ENCODE measurements around the gene C5. TPM values are rescaled to one million over a fixed set of nuclear protein-coding genes. Genes with fewer than 3 reads are reported as not detected.
"Not testable (repeated sequence)": the region's sequence is repeated elsewhere in the genome, so short reads cannot be mapped to it uniquely, and the experiment has no call there.

The C5 gene
- 1 to 10 TPM; 1.5 to 2.0 (median 1.5) TPM for total RNA-seq
- total RNA-seq (2013) = 6.0 TPM

GRCh38 chr9:121050128-121050988 lies at the start of gene C5:
C5 (minus strand) TSS chr9:121050275; CDS start chr9:121050246, 29 bp downstream.
- Mint-ChIP-seq H3K27me3 (ENCODE audit: low read depth in 2 of 2) (no peaks in the 10 kb centered on the region), H3K4me1 (no peaks in the 10 kb centered on the region), H3K27ac (no peak within 1 kb of the TSS), H3K9me3 (no peaks in the 10 kb centered on the region), H3K4me3 (no peak within 1 kb of the TSS), H3K36me3 (no peaks in the 10 kb centered on the region)
- no peak for TF ChIP-seq CTCF (IDR thresholded peaks at IDR 0.05)
- Histone ChIP-seq H3K27ac (ENCODE audit: low read length) (no peak within 1 kb of the TSS), H3K4me1 (ENCODE audit: control insufficient read depth, insufficient read depth, low read length) (no peaks in the 10 kb centered on the region), H3K27me3 (ENCODE audit: control insufficient read depth, insufficient read depth, low read length) (no peaks in the 10 kb centered on the region), H3K9me3 (ENCODE audit: control insufficient read depth, insufficient read depth, low read length) (no peaks in the 10 kb centered on the region), H3K36me3 (ENCODE audit: control insufficient read depth, insufficient read depth, low read length) (no peaks in the 10 kb centered on the region), H3K4me3 (ENCODE audit: low read length) (no peak within 1 kb of the TSS)
- WGBS (ENCODE audit: insufficient coverage) = 94% methylated on average over 3 of the region's 6 CpGs
- intact Hi-C loops (cut with micrococcal nuclease) = no loop called here
- DNase-seq (no peak), ATAC-seq (no peak)

- peaks cover 4 to 6% of the 10 kb centered on the region in 2 donors for H3K9me3 Mint-ChIP-seq
- no peak overlapping the region for H3K4me3 ChIP-seq (ENCODE audit: low read length)
- H3K27me3 Mint-ChIP-seq (ENCODE audit: low read depth in 2 of 2) = no peaks in the 10 kb centered on the region
- no peaks in the 10 kb centered on the region for H3K4me1 ChIP-seq (ENCODE audit: control insufficient read depth, insufficient read depth, low read length)
- TF ChIP-seq CTCF (IDR thresholded peaks at IDR 0.05) = no peak
- DNase-seq (no peak), ATAC-seq (no peak)
- no peak overlapping the region for H3K27ac Mint-ChIP-seq
- H3K4me3 Mint-ChIP-seq = no peak overlapping the region
- peaks cover 35% of the 10 kb centered on the region for H3K36me3 Mint-ChIP-seq
- WGBS (ENCODE audit: insufficient coverage) = 52% methylated on average over 5 of the region's 5 CpGs
- H3K27ac ChIP-seq (ENCODE audit: low read length) = no peak overlapping the region
- no peaks in the 10 kb centered on the region for H3K27me3 ChIP-seq (ENCODE audit: control insufficient read depth, insufficient read depth, low read length)
- no peaks in the 10 kb centered on the region for H3K9me3 ChIP-seq (ENCODE audit: control insufficient read depth, insufficient read depth, low read length)
- H3K4me1 Mint-ChIP-seq = peaks cover 0 to 5% of the 10 kb centered on the region in 2 donors
- intact Hi-C loops (cut with micrococcal nuclease) = no loop called here
- H3K36me3 ChIP-seq (ENCODE audit: control insufficient read depth, insufficient read depth, low read length) = peaks cover 43% of the 10 kb centered on the region
Observed at GRCh38 chr9:121098567-121099198, 48.6 kb upstream of the C5 start.

GRCh38 chr9:121095057-121095456 lies 45.0 kb upstream of the C5 start:
- DNase-seq = no peak
- Mint-ChIP-seq H3K4me1 (peaks cover 0 to 5% of the 10 kb centered on the region in 2 donors), H3K4me3 (no peak overlapping the region), H3K36me3 (peaks cover 25% of the 10 kb centered on the region), H3K27ac (no peak overlapping the region), H3K27me3 (ENCODE audit: low read depth in 2 of 2) (no peaks in the 10 kb centered on the region), H3K9me3 (no peaks in the 10 kb centered on the region)
- Histone ChIP-seq H3K27ac (ENCODE audit: low read length) (no peak overlapping the region), H3K36me3 (ENCODE audit: control insufficient read depth, insufficient read depth, low read length) (peaks cover 62% of the 10 kb centered on the region), H3K4me1 (ENCODE audit: control insufficient read depth, insufficient read depth, low read length) (no peaks in the 10 kb centered on the region), H3K27me3 (ENCODE audit: control insufficient read depth, insufficient read depth, low read length) (no peaks in the 10 kb centered on the region), H3K4me3 (ENCODE audit: low read length) (no peak overlapping the region), H3K9me3 (ENCODE audit: control insufficient read depth, insufficient read depth, low read length) (no peaks in the 10 kb centered on the region)
- no peak for ATAC-seq
- intact Hi-C loops (cut with micrococcal nuclease) = no loop called here
- no peak for TF ChIP-seq CTCF (IDR thresholded peaks at IDR 0.05)

- H3K27ac Mint-ChIP-seq; H3K27ac ChIP-seq (ENCODE audit: low read length); ATAC-seq; intact Hi-C loops (cut with micrococcal nuclease); H3K4me3 Mint-ChIP-seq; H3K27me3 ChIP-seq (ENCODE audit: control insufficient read depth, insufficient read depth, low read length); DNase-seq; H3K9me3 ChIP-seq (ENCODE audit: control insufficient read depth, insufficient read depth, low read length); H3K9me3 Mint-ChIP-seq; H3K4me1 ChIP-seq (ENCODE audit: control insufficient read depth, insufficient read depth, low read length); H3K4me3 ChIP-seq (ENCODE audit: low read length); H3K27me3 Mint-ChIP-seq (ENCODE audit: low read depth in 2 of 2): not testable (repeated sequence)
- H3K36me3 ChIP-seq (ENCODE audit: control insufficient read depth, insufficient read depth, low read length) = peaks cover 48% of the 10 kb centered on the region
- Mint-ChIP-seq H3K36me3 (peaks cover 13% of the 10 kb centered on the region), H3K4me1 (peaks cover 5 to 12% of the 10 kb centered on the region in 2 donors)
- over 99% methylated on average over 6 of the region's 6 CpGs for WGBS (ENCODE audit: insufficient coverage)
Observed at GRCh38 chr9:121090743-121091142, 40.7 kb upstream of the C5 start.

All from natural killer cell (primary cell).